Epithelial cell of esophagus (primary cell): Measurements from ENCODE around the gene SST.
"Not testable (repeated sequence)": the region's sequence is repeated elsewhere in the genome, so short reads cannot be mapped to it uniquely, and the experiment has no call there.

Experiments
- DNase-seq: peaks from one replicate; pipeline ENCODE4 v3.0.0; 2010; ENCODE audit warnings: low read depth
- H3K4me3 ChIP-seq: 2 replicates; pipeline ENCODE4 v1.5.1; 2011; ENCODE audit warnings: mild to moderate bottlenecking, low read length, control low read depth
- TF ChIP-seq, protein P1 (sequence below): IDR thresholded peaks from 2 replicates; pipeline ENCODE4 v1.5.1; 2011; ENCODE audit warnings: low read depth, mild to moderate bottlenecking, low read length, control low read depth, inconsistent platforms; ENCODE audit not compliant: insufficient read depth; ENCODE audit errors: missing control alignments

The SST gene

DNA sequence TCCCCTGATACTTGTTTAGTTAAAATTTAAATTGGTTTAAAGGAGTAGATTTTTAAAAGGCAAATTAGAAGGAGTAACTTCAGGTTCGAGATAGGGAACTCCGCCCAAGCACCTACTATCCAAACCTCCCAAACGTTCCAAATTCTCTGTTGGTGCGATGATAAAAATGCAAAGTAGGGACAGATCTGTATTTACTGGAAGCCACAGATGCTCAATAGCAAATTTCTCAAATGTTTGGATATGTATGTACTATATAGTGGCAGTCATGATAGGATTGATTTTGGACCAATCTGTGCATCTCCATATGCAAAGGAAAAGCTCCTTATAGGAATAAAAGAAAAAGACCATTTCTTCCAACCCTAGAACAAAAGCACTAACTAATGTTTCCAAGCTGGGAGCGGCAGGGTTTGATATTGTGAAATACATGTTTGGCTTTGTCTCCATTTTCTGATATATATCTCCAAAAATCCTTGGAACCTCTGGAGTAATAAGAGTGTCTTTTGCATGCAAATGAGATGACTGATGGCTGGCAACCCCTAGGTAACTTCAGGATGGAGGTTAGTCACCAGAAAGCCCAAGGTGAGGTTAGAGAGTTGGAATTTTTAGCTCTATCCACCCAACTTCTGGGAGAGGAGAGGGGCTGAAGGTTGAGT, 16.6 kb upstream of the SST start:
- H3K4me3 ChIP-seq: no peak overlapping the region
- TF ChIP-seq, protein P1, sequence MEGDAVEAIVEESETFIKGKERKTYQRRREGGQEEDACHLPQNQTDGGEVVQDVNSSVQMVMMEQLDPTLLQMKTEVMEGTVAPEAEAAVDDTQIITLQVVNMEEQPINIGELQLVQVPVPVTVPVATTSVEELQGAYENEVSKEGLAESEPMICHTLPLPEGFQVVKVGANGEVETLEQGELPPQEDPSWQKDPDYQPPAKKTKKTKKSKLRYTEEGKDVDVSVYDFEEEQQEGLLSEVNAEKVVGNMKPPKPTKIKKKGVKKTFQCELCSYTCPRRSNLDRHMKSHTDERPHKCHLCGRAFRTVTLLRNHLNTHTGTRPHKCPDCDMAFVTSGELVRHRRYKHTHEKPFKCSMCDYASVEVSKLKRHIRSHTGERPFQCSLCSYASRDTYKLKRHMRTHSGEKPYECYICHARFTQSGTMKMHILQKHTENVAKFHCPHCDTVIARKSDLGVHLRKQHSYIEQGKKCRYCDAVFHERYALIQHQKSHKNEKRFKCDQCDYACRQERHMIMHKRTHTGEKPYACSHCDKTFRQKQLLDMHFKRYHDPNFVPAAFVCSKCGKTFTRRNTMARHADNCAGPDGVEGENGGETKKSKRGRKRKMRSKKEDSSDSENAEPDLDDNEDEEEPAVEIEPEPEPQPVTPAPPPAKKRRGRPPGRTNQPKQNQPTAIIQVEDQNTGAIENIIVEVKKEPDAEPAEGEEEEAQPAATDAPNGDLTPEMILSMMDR: no peak
- DNase-seq: no peak

DNA sequence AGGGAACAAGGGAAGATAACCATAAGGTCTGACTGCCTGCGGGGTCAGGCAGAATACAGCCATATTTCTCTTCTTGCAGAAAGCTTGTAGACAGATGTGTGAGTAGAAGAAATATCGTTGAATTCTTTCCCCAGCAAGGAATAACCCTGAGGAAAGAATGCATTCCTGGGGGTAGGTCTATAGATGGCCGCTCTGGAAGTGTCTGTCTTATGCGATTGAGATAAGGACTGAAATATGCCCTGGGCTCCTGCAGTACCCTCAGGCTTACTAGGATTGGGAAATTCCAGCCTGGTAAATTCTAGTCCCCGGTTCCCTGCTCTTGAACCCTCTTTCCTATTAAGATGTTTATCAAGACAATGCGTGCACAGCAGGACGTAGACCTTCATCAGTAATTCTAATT, 15.8 kb upstream of the SST start:
- DNase-seq: no peak
- TF ChIP-seq, protein P1: no peak
- H3K4me3 ChIP-seq: no peak overlapping the region

DNA sequence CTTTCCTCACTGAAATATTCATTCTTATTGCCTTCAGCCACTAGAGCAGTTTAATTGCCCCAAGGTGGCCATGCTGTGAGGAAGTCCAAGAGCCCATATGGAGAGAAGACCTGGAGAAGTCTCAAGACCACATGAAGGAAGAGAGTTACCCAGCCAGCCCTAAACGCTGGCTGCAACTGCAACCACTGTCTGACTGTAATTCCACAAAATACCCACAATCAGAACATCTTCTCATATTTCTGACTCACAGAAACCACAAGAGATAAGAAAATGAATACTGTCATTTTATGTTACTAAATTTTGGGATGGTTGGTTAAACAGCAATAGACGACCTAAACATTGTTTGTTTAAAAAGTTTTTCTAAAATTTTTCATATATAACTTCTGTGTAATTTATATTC, 14.7 kb upstream of the SST start:
- H3K4me3 ChIP-seq: no peak overlapping the region
- TF ChIP-seq, protein P1: no peak
- no peak for DNase-seq

DNA sequence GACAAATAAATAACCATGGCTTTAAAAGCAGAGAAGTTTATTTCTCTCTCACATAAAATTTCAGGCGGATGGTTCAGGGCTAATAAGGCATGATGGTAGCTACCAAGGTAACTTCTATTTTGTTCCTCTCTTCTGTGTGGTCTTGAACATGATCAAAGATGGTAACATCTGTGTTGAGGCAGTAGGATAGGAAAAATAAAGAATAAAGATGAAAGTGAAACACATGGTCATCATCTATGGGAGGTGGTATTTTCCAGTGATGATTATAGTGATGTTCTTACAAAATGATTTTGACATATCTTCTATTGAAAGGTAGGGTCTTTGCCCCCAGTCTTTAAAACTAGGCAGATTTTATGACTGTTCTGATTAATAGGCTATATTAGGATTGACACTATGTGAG, 14.2 kb upstream of the SST start:
- TF ChIP-seq, protein P1: no peak
- DNase-seq: no peak
- H3K4me3 ChIP-seq: no peak overlapping the region

DNA sequence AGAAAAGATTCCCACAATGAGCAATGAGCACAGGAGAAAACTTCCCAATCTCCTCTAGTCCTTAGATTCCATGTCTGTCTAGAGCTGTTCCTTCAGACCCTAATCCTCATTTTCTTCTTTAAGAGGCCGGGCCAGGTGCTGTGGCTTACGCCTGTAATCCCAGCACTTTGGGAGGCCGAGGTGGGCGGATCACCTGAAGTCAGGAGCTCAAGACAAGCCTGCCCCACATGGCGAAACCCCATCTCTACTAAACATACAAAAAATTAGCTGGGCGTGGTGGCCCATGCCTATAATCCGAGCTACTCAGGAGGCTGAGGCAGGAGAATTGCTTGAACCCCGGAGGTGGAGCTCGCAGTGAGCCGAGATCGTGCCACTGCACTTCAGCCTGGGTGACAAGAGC, 11.6 kb upstream of the SST start:
- not testable (repeated sequence) for H3K4me3 ChIP-seq, DNase-seq

DNA sequence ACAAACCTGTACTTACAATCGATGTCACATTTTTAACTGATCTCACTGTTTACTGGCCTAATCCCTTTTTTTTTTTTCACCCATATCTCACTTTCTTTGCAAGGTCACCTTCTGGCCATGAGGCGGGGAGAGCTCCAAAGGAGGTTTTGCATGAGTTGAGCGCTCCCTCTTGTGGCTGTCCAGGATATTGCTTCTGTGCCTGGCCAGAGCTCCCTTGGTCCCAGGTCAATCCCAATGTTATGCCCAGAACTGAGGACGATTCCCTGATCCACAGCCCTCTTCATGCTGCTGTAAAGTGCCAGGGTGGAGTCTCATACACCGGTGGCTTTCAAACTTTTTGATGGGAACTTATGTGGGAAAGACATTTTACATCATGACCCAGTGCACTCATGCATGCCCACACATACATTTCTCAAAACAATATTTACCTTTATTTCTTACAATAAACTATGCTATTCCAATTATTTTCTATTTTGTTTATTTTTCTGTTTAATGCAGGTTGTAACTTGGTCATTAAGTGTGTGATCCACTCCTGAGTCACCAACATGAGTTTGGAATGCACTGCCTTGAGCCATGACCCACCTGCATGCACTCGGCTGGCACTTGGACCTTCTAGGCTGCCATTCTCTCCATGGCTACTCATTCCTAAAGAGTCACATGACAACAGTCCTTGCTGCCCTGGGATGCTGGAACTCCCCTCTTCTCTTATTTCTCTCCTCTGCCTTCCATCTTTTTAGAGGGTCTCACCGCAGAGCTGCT, 9.6 kb upstream of the SST start:
- TF ChIP-seq, protein P1: peak; percentile 98
- DNase-seq: peak; percentile 63
- H3K4me3 ChIP-seq: no peak overlapping the region

DNA sequence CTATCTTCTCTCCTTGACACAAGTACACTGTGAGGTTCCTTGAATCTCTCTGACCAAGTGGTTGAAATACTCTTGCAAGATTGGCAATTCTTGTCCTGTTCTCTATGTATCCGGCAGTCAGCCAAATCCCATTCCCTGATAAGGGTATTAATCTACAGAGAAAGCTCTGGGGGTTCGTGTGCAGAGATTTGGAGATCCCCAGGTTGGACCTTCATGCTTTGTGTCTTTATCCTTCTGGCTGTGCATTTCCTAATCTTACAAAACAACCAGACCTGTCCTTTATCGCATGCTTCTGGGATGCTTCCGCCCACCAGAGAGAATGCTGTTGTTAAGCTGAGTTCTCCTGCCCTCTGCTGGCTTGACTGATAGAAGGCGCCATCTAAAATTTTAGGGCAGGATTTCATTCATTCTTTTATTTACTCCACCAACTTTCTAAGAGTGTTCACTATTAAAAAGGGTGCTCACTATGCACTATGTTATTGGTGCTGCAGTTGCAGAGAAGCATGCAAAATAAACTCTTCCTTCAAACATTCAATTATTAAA, 8.6 kb upstream of the SST start:
- peak; percentile 63 for DNase-seq
- TF ChIP-seq, protein P1: peak; percentile 72
- H3K4me3 ChIP-seq: no peak overlapping the region
